ENCODE measurements around the gene APLF. TPM values are rescaled to one million over a fixed set of nuclear protein-coding genes. Genes with fewer than 3 reads are reported as not detected.
"Not testable (repeated sequence)": the region's sequence is repeated elsewhere in the genome, so short reads cannot be mapped to it uniquely, and the experiment has no call there.

Gene APLF
- total RNA-seq, 1 donor from 2014 or later: 8.4 TPM

- Histone ChIP-seq H3K9ac (ENCODE audit: low read depth in 1 of 3, low read length in 3 of 3) (no peak overlapping the region), H3K27me3 (ENCODE audit: control insufficient read depth in 3 of 3, insufficient read depth in 3 of 3, low read length in 3 of 3) (no peaks in the 10 kb centered on the region), H3K9me3 (ENCODE audit: control insufficient read depth in 3 of 3, low read length in 3 of 3) (no peaks in the 10 kb centered on the region), H3K4me3 (ENCODE audit: low read length in 3 of 3) (no peak overlapping the region), H3K27ac (ENCODE audit: low read depth, low read length) (no peak overlapping the region), H3K4me1 (ENCODE audit: control insufficient read depth in 3 of 3, insufficient read depth in 3 of 3, low read length in 3 of 3) (peaks cover 4 to 13% (median 10%) of the 10 kb centered on the region in 3 donors), H3K36me3 (ENCODE audit: control insufficient read depth in 3 of 3, insufficient read depth in 3 of 3, low read length in 3 of 3) (no peaks in the 10 kb centered on the region)
Observed at GRCh38 chr2:68441179-68441993, 26.0 kb upstream of the APLF start.

GRCh38 chr2:68441994-68442322 is 25.4 kb upstream of the APLF start:
- Histone ChIP-seq H3K27me3 (ENCODE audit: control insufficient read depth in 3 of 3, insufficient read depth in 3 of 3, low read length in 3 of 3) (no peaks in the 10 kb centered on the region), H3K9ac (ENCODE audit: low read depth in 1 of 3, low read length in 3 of 3) (no peak overlapping the region), H3K9me3 (ENCODE audit: control insufficient read depth in 3 of 3, low read length in 3 of 3) (no peaks in the 10 kb centered on the region), H3K4me3 (ENCODE audit: low read length in 3 of 3) (no peak overlapping the region), H3K4me1 (ENCODE audit: control insufficient read depth in 3 of 3, insufficient read depth in 3 of 3, low read length in 3 of 3) (peaks cover 0 to 8% (median 4%) of the 10 kb centered on the region in 3 donors), H3K27ac (ENCODE audit: low read depth, low read length) (no peak overlapping the region), H3K36me3 (ENCODE audit: control insufficient read depth in 3 of 3, insufficient read depth in 3 of 3, low read length in 3 of 3) (no peaks in the 10 kb centered on the region)

GRCh38 chr2:68446425-68446824 is 21.0 kb upstream of the APLF start:
- H3K9me3 ChIP-seq (ENCODE audit: control insufficient read depth in 3 of 3, low read length in 3 of 3); H3K4me1 ChIP-seq (ENCODE audit: control insufficient read depth in 3 of 3, insufficient read depth in 3 of 3, low read length in 3 of 3); H3K4me3 ChIP-seq (ENCODE audit: low read length in 3 of 3); H3K27ac ChIP-seq (ENCODE audit: low read depth, low read length); H3K27me3 ChIP-seq (ENCODE audit: control insufficient read depth in 3 of 3, insufficient read depth in 3 of 3, low read length in 3 of 3); H3K36me3 ChIP-seq (ENCODE audit: control insufficient read depth in 3 of 3, insufficient read depth in 3 of 3, low read length in 3 of 3); H3K9ac ChIP-seq (ENCODE audit: low read depth in 1 of 3, low read length in 3 of 3): not testable (repeated sequence)

- Histone ChIP-seq H3K4me3 (ENCODE audit: low read length in 3 of 3) (no peak overlapping the region), H3K36me3 (ENCODE audit: control insufficient read depth in 3 of 3, insufficient read depth in 3 of 3, low read length in 3 of 3) (no peaks in the 10 kb centered on the region), H3K27me3 (ENCODE audit: control insufficient read depth in 3 of 3, insufficient read depth in 3 of 3, low read length in 3 of 3) (no peaks in the 10 kb centered on the region), H3K9me3 (ENCODE audit: control insufficient read depth in 3 of 3, low read length in 3 of 3) (peaks cover 0 to 5% (median 3%) of the 10 kb centered on the region in 3 donors), H3K27ac (ENCODE audit: low read depth, low read length) (no peak overlapping the region), H3K4me1 (ENCODE audit: control insufficient read depth in 3 of 3, insufficient read depth in 3 of 3, low read length in 3 of 3) (no peaks in the 10 kb centered on the region), H3K9ac (ENCODE audit: low read depth in 1 of 3, low read length in 3 of 3) (no peak overlapping the region)
Observed at GRCh38 chr2:68447118-68447517, 20.3 kb upstream of the APLF start.

- no peak overlapping the region for H3K4me3 ChIP-seq (ENCODE audit: low read length in 3 of 3)
- no peak overlapping the region for H3K9ac ChIP-seq (ENCODE audit: low read depth in 1 of 3, low read length in 3 of 3)
- no peaks in the 10 kb centered on the region for H3K27me3 ChIP-seq (ENCODE audit: control insufficient read depth in 3 of 3, insufficient read depth in 3 of 3, low read length in 3 of 3)
- peaks cover 0 to 5% (median 3%) of the 10 kb centered on the region in 3 donors for H3K9me3 ChIP-seq (ENCODE audit: control insufficient read depth in 3 of 3, low read length in 3 of 3)
- no peak overlapping the region for H3K27ac ChIP-seq (ENCODE audit: low read depth, low read length)
- H3K4me1 ChIP-seq (ENCODE audit: control insufficient read depth in 3 of 3, insufficient read depth in 3 of 3, low read length in 3 of 3): no peaks in the 10 kb centered on the region
- H3K36me3 ChIP-seq (ENCODE audit: control insufficient read depth in 3 of 3, insufficient read depth in 3 of 3, low read length in 3 of 3): no peaks in the 10 kb centered on the region
Observed at GRCh38 chr2:68448671-68449653, 18.4 kb upstream of the APLF start.

GRCh38 chr2:68452158-68452900 is 15.1 kb upstream of the APLF start:
- Histone ChIP-seq H3K36me3 (ENCODE audit: control insufficient read depth in 3 of 3, insufficient read depth in 3 of 3, low read length in 3 of 3) (no peaks in the 10 kb centered on the region), H3K27me3 (ENCODE audit: control insufficient read depth in 3 of 3, insufficient read depth in 3 of 3, low read length in 3 of 3) (no peaks in the 10 kb centered on the region), H3K4me1 (ENCODE audit: control insufficient read depth in 3 of 3, insufficient read depth in 3 of 3, low read length in 3 of 3) (no peaks in the 10 kb centered on the region), H3K27ac (ENCODE audit: low read depth, low read length) (no peak overlapping the region), H3K9ac (ENCODE audit: low read depth in 1 of 3, low read length in 3 of 3) (no peak overlapping the region), H3K4me3 (ENCODE audit: low read length in 3 of 3) (no peak overlapping the region), H3K9me3 (ENCODE audit: control insufficient read depth in 3 of 3, low read length in 3 of 3) (peaks cover 0 to 3% (median 3%) of the 10 kb centered on the region in 3 donors)

GRCh38 chr2:68453761-68454360 is 13.5 kb upstream of the APLF start:
- H3K4me3 ChIP-seq (ENCODE audit: low read length in 3 of 3): no peak overlapping the region
- peaks cover 0 to 3% (median 0%) of the 10 kb centered on the region in 3 donors for H3K9me3 ChIP-seq (ENCODE audit: control insufficient read depth in 3 of 3, low read length in 3 of 3)
- H3K27ac ChIP-seq (ENCODE audit: low read depth, low read length): no peak overlapping the region

GRCh38 chr2:68454719-68455118 is 12.7 kb upstream of the APLF start:
- H3K9ac ChIP-seq (ENCODE audit: low read depth in 1 of 3, low read length in 3 of 3): no peak overlapping the region
- H3K4me3 ChIP-seq (ENCODE audit: low read length in 3 of 3): no peak overlapping the region
- no peaks in the 10 kb centered on the region for H3K9me3 ChIP-seq (ENCODE audit: control insufficient read depth in 3 of 3, low read length in 3 of 3)
- no peak overlapping the region for H3K27ac ChIP-seq (ENCODE audit: low read depth, low read length)
- H3K4me1 ChIP-seq (ENCODE audit: control insufficient read depth in 3 of 3, insufficient read depth in 3 of 3, low read length in 3 of 3): no peaks in the 10 kb centered on the region
- no peaks in the 10 kb centered on the region for H3K36me3 ChIP-seq (ENCODE audit: control insufficient read depth in 3 of 3, insufficient read depth in 3 of 3, low read length in 3 of 3)
- no peaks in the 10 kb centered on the region for H3K27me3 ChIP-seq (ENCODE audit: control insufficient read depth in 3 of 3, insufficient read depth in 3 of 3, low read length in 3 of 3)

More at GRCh38 chr2:68453761-68454360, 13.5 kb upstream of the APLF start:
- H3K4me1 ChIP-seq (ENCODE audit: control insufficient read depth in 3 of 3, insufficient read depth in 3 of 3, low read length in 3 of 3): no peaks in the 10 kb centered on the region
- no peaks in the 10 kb centered on the region for H3K36me3 ChIP-seq (ENCODE audit: control insufficient read depth in 3 of 3, insufficient read depth in 3 of 3, low read length in 3 of 3)
- H3K9ac ChIP-seq (ENCODE audit: low read depth in 1 of 3, low read length in 3 of 3): no peak overlapping the region
- H3K27me3 ChIP-seq (ENCODE audit: control insufficient read depth in 3 of 3, insufficient read depth in 3 of 3, low read length in 3 of 3): no peaks in the 10 kb centered on the region

GRCh38 chr2:68456198-68456597 is 11.2 kb upstream of the APLF start:
- Histone ChIP-seq H3K27me3 (ENCODE audit: control insufficient read depth in 3 of 3, insufficient read depth in 3 of 3, low read length in 3 of 3) (no peaks in the 10 kb centered on the region), H3K36me3 (ENCODE audit: control insufficient read depth in 3 of 3, insufficient read depth in 3 of 3, low read length in 3 of 3) (no peaks in the 10 kb centered on the region), H3K4me1 (ENCODE audit: control insufficient read depth in 3 of 3, insufficient read depth in 3 of 3, low read length in 3 of 3) (no peaks in the 10 kb centered on the region), H3K4me3 (ENCODE audit: low read length in 3 of 3) (no peak overlapping the region), H3K9me3 (ENCODE audit: control insufficient read depth in 3 of 3, low read length in 3 of 3) (no peaks in the 10 kb centered on the region), H3K9ac (ENCODE audit: low read depth in 1 of 3, low read length in 3 of 3) (no peak overlapping the region), H3K27ac (ENCODE audit: low read depth, low read length) (no peak overlapping the region)
